ENCODE data around the gene EPHA6. TPM values are rescaled to one million over a fixed set of nuclear protein-coding genes. Genes with fewer than 3 reads are reported as not detected.

The EPHA6 gene
- total and polyA plus RNA-seq, 8 donors, result 0.23 to 0.79 (median 0.41) TPM

DNA sequence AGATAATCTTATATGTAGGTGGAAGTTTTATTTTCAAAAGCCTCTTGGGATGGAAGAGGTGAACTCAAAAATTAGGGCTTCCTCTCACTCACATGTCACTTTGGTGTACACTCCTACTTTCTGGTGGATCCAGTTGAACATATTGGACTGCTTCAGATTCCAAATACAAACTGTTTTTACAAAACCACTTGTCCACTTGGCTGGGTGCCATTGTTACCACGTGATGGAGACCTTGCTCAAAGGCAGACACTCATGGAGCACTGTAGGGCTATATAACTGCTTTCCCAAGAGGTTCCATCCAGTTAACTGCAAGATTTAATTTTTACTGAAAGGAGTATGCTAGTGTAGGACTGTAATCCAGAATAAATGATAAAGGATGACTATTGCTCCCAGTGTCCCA is 307.0 kb downstream of the EPHA6 start:
- DNase-seq (no peak), ATAC-seq (no peak)
- H3K4me1 ChIP-seq, result no peaks in the 10 kb centered on the region
- no peak overlapping the region for H3K27ac ChIP-seq
- H3K27me3 ChIP-seq, result no peaks in the 10 kb centered on the region
- no peaks in the 10 kb centered on the region for H3K36me3 ChIP-seq
- TF ChIP-seq, protein P1, sequence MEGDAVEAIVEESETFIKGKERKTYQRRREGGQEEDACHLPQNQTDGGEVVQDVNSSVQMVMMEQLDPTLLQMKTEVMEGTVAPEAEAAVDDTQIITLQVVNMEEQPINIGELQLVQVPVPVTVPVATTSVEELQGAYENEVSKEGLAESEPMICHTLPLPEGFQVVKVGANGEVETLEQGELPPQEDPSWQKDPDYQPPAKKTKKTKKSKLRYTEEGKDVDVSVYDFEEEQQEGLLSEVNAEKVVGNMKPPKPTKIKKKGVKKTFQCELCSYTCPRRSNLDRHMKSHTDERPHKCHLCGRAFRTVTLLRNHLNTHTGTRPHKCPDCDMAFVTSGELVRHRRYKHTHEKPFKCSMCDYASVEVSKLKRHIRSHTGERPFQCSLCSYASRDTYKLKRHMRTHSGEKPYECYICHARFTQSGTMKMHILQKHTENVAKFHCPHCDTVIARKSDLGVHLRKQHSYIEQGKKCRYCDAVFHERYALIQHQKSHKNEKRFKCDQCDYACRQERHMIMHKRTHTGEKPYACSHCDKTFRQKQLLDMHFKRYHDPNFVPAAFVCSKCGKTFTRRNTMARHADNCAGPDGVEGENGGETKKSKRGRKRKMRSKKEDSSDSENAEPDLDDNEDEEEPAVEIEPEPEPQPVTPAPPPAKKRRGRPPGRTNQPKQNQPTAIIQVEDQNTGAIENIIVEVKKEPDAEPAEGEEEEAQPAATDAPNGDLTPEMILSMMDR (IDR thresholded peaks at IDR 0.05), result no peak
- no peaks in the 10 kb centered on the region for H3K9me3 ChIP-seq
- H3K4me3 ChIP-seq, result no peak overlapping the region
- intact Hi-C loops (cut with DNase I), result no loop called here

DNA sequence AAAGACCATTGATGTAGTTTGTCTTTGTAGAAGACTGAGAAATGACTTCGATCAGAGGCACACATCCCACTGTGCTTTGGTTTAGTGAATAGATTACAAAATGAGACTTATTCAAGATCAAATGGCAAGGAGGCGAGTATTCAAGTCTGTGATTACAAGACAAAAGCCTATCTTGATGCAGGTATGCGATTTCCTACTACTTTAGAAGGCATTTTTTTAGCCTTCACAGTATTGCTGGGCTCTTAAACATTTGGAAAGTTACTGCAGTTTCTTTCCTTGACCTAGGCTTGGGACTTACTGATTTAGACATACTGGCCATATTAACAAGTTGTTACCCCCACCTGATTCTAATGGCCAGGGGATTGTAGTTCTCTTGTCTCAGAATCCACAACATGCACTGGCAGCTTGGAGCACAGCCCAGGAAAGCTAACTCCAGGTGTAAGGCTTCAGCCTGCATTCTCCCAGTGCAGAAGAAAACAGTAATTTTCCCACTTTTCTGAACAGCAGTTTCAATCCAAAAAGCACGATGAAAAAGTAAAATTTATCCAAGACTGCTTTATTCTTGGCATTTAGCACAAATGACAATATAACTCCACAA is 311.6 kb downstream of the EPHA6 start:
- TF ChIP-seq, protein P1 (IDR thresholded peaks at IDR 0.05), result no peak
- Histone ChIP-seq H3K27ac (no peak overlapping the region), H3K4me3 (no peak overlapping the region), H3K4me1 (no peaks in the 10 kb centered on the region), H3K36me3 (no peaks in the 10 kb centered on the region), H3K9me3 (peaks cover 0 to 5% of the 10 kb centered on the region in 2 donors), H3K27me3 (no peaks in the 10 kb centered on the region)
- ATAC-seq (no peak), DNase-seq (no peak)
- intact Hi-C loops (cut with DNase I), result no loop called here

DNA sequence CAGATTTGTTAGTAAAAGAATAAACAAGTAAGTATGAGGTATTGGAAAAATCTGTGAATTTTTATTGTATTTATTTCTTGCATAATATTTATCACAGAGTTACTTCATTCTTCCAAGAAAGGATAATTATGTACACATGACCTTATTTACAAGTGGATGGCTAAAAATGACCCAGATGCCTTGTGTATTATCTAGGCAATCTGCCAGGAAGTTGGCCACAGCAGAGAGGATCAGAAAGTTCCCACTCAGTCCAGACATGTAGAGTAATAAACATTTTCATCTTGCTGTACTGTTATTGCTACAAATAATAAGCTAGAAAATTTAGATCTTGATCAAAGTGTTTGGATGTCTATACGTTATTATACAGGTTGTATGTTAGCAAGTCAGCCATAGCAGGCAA is 317.1 kb downstream of the EPHA6 start:
- Histone ChIP-seq H3K27me3 (no peaks in the 10 kb centered on the region), H3K27ac (no peak overlapping the region), H3K4me3 (no peak overlapping the region), H3K9me3 (peaks cover 0 to 5% of the 10 kb centered on the region in 2 donors), H3K36me3 (no peaks in the 10 kb centered on the region), H3K4me1 (no peaks in the 10 kb centered on the region)
- intact Hi-C loops (cut with DNase I), result no loop called here
- DNase-seq (no peak), ATAC-seq (no peak)
- TF ChIP-seq, protein P1 (IDR thresholded peaks at IDR 0.05), result no peak

DNA sequence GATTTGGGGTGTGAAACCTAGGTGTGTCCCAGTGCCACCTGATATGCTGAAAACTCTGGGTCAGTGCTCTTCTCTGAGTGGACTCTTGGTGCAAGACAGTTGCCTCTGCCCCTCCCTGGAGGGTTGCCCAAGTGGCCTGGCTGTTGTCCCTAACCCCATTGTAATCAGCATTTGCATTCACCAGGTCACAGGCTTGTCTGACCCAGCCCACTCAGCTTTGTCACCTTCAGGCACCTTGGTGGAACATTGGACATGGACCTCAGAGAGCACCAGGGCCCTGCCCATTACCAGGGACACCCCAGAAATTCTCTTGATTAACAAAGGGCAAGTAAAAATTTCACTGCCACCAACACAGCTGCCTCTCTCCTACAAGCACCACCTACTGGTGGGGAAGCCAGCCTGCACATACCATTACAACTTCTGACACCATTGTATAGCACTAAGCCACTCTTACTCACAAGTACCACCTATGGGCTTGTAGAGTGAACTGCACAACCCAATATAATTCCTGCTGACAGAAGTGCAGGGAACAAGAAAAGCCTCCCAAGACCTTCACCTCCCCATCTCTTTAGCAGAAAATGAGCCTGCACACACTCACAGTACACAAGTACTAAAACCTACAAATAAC is 324.6 kb downstream of the EPHA6 start:
- TF ChIP-seq, protein P1 (IDR thresholded peaks at IDR 0.05), result no peak
- ATAC-seq, result no peak
- no peak for DNase-seq
- Histone ChIP-seq H3K27me3 (no peaks in the 10 kb centered on the region), H3K36me3 (no peaks in the 10 kb centered on the region), H3K9me3 (peaks cover 0 to 32% of the 10 kb centered on the region in 2 donors), H3K4me1 (no peaks in the 10 kb centered on the region), H3K4me3 (no peak overlapping the region), H3K27ac (no peak overlapping the region)
- intact Hi-C loops (cut with DNase I), result no loop called here

DNA sequence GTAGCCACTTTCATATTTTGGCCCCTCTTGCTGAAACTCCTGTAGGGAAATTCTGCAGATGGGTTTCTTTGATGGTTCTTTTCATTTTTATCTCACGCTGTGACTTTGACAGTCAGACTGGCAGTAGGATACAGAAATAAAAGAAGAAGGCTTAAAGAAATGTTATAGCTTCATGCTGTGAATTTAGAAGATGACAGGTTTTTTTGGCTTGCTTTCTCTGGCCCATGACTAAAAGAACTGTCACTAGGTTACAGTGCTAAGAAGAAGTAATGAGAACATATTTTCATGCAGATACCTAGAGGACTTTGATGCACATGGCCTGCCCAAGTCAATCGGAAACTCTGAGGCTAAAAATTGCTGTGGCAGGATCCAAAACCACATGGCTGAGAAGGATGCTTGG is 334.5 kb downstream of the EPHA6 start:
- intact Hi-C loops (cut with DNase I), result no loop called here
- TF ChIP-seq, protein P1 (IDR thresholded peaks at IDR 0.05), result no peak
- Histone ChIP-seq H3K4me3 (no peak overlapping the region), H3K36me3 (no peaks in the 10 kb centered on the region), H3K4me1 (no peaks in the 10 kb centered on the region), H3K27ac (no peak overlapping the region), H3K27me3 (no peaks in the 10 kb centered on the region), H3K9me3 (no peaks in the 10 kb centered on the region)
- ATAC-seq (no peak), DNase-seq (no peak)
